H9 (cell line): ENCODE measurements around the gene SORCS2. TPM values are rescaled to one million over a fixed set of nuclear protein-coding genes. Genes with fewer than 3 reads are reported as not detected.

Source experiments
- DNase-seq: peaks from one replicate; pipeline ENCODE4 v3.0.0-alpha.2; 2017
- H2AFZ ChIP-seq: one replicate; pipeline ENCODE4 v1.6.1; 2013; ENCODE audit warnings: mild to moderate bottlenecking, low read length, control low read depth, moderate library complexity
- H2AK5ac ChIP-seq: 2 replicates; pipeline ENCODE4 v1.6.1; 2013; ENCODE audit warnings: low read length, control low read depth, mixed read lengths; ENCODE audit not compliant: insufficient read length
- H2BK120ac ChIP-seq: one replicate; pipeline ENCODE4 v1.6.1; 2013; ENCODE audit warnings: low read depth, mild to moderate bottlenecking, low read length, control low read depth, inconsistent platforms; ENCODE audit not compliant: poor library complexity, severe bottlenecking
- H2BK12ac ChIP-seq: 2 replicates; pipeline ENCODE4 v1.6.1; 2013; ENCODE audit warnings: low read length, control low read depth, mixed read lengths, low read depth; ENCODE audit not compliant: insufficient read length
- H2BK15ac ChIP-seq: 2 replicates; pipeline ENCODE4 v1.6.1; 2013; ENCODE audit warnings: low read depth, low read length, control low read depth
- H2BK20ac ChIP-seq: one replicate; pipeline ENCODE4 v1.6.1; 2013; ENCODE audit warnings: low read depth, mild to moderate bottlenecking, low read length, control low read depth, inconsistent platforms; ENCODE audit not compliant: poor library complexity, severe bottlenecking
- H2BK5ac ChIP-seq: 2 replicates; pipeline ENCODE4 v1.6.1; 2013; ENCODE audit warnings: low read length, control low read depth, mixed read lengths; ENCODE audit not compliant: insufficient read length
- H3K14ac ChIP-seq: 2 replicates; pipeline ENCODE4 v1.6.1; 2013; ENCODE audit warnings: low read length, control low read depth; ENCODE audit not compliant: insufficient read depth
- H3K18ac ChIP-seq: 2 replicates; pipeline ENCODE4 v1.6.1; 2013; ENCODE audit warnings: low read depth, mild to moderate bottlenecking, mixed read lengths, low read length, control low read depth; ENCODE audit not compliant: insufficient read length
- H3K23ac ChIP-seq: 2 replicates; pipeline ENCODE4 v1.6.1; 2013; ENCODE audit warnings: low read length, control low read depth, mixed read lengths, low read depth; ENCODE audit not compliant: insufficient read length
- H3K23me2 ChIP-seq: 2 replicates; pipeline ENCODE4 v1.6.1; 2013; ENCODE audit warnings: low read depth, mild to moderate bottlenecking, mixed read lengths, low read length, control low read depth; ENCODE audit not compliant: insufficient read length, poor library complexity, severe bottlenecking
- H3K27ac ChIP-seq: 2 replicates; pipeline ENCODE4 v1.5.1; 2013; ENCODE audit warnings: low read length, control low read depth, mixed read lengths, low read depth; ENCODE audit not compliant: insufficient read length
- H3K27me3 ChIP-seq: 2 replicates; pipeline ENCODE4 v1.6.1; 2013; ENCODE audit warnings: low read length, control low read depth, inconsistent platforms; ENCODE audit not compliant: insufficient read depth
- H3K4ac ChIP-seq: 2 replicates; pipeline ENCODE4 v1.6.1; 2013; ENCODE audit warnings: low read depth, mild to moderate bottlenecking, control low read depth, inconsistent platforms, low read length, moderate library complexity
- H3K4me1 ChIP-seq: 2 replicates; pipeline ENCODE4 v1.6.1; 2013; ENCODE audit warnings: low read length, control low read depth, inconsistent platforms; ENCODE audit not compliant: insufficient read depth
- H3K4me2 ChIP-seq: 2 replicates; pipeline ENCODE4 v1.6.1; 2013; ENCODE audit warnings: low read length, control low read depth, mixed read lengths; ENCODE audit not compliant: insufficient read length, insufficient read depth
- H3K56ac ChIP-seq: 2 replicates; pipeline ENCODE4 v1.6.1; 2013; ENCODE audit warnings: low read depth, mild to moderate bottlenecking, mixed read lengths, low read length, control low read depth; ENCODE audit not compliant: insufficient read length
- H3K79me1 ChIP-seq: 2 replicates; pipeline ENCODE4 v1.6.1; 2013; ENCODE audit warnings: low read depth, mild to moderate bottlenecking, moderate library complexity, low read length, control low read depth, inconsistent platforms; ENCODE audit not compliant: insufficient read depth, poor library complexity, severe bottlenecking
- H3K79me2 ChIP-seq: 2 replicates; pipeline ENCODE4 v1.6.1; 2013; ENCODE audit warnings: low read length, control low read depth, inconsistent platforms; ENCODE audit not compliant: insufficient read depth
- H3K9ac ChIP-seq: 2 replicates; pipeline ENCODE4 v1.6.1; 2013; ENCODE audit warnings: low read length, control low read depth, mixed read lengths; ENCODE audit not compliant: insufficient read length; ENCODE audit errors: extremely low read depth
- H3K9me3 ChIP-seq: one replicate; pipeline ENCODE4 v1.6.1; 2013; ENCODE audit warnings: low read depth, low read length, inconsistent platforms; ENCODE audit not compliant: control insufficient read depth
- H3T11ph ChIP-seq: one replicate; pipeline ENCODE4 v1.6.1; 2013; ENCODE audit warnings: mild to moderate bottlenecking, low read length, control low read depth, inconsistent platforms
- H4K20me1 ChIP-seq: one replicate; pipeline ENCODE4 v1.6.1; 2013; ENCODE audit not compliant: control insufficient read depth, insufficient read length, insufficient read depth
- H4K5ac ChIP-seq: 2 replicates; pipeline ENCODE4 v1.6.1; 2013; ENCODE audit warnings: low read depth, mild to moderate bottlenecking, mixed read lengths, low read length, control low read depth; ENCODE audit not compliant: insufficient read length
- H4K8ac ChIP-seq: replicated peaks from 2 replicates; pipeline ENCODE4 v1.6.1; 2013; ENCODE audit warnings: low read length, control low read depth, mixed read lengths, low read depth; ENCODE audit not compliant: insufficient read length
- H4K91ac ChIP-seq: 2 replicates; pipeline ENCODE4 v1.6.1; 2013; ENCODE audit warnings: low read depth, mild to moderate bottlenecking, moderate library complexity, mixed read lengths, low read length, control low read depth; ENCODE audit not compliant: insufficient read length
- H3K27ac Mint-ChIP-seq, 3 experiments: 2 replicates in 2 of 3; 3 replicates in 1 of 3; pipeline ENCODE4 v1.8.0; 2020 to 2021; ENCODE audit warnings: mixed read lengths in 3 of 3, mild to moderate bottlenecking in 1 of 3, moderate library complexity in 1 of 3
- H3K27me3 Mint-ChIP-seq: 2 replicates; pipeline ENCODE4 v1.8.0; 2021; ENCODE audit warnings: low read depth, mild to moderate bottlenecking, moderate library complexity, mixed read lengths
- H3K36me3 Mint-ChIP-seq, 3 experiments: 2 replicates in 2 of 3; 3 replicates in 1 of 3; pipeline ENCODE4 v1.8.0; 2020 to 2021; ENCODE audit warnings: low read depth in 3 of 3, mixed read lengths in 3 of 3; ENCODE audit not compliant: insufficient read depth in 1 of 3
- H3K4me1 Mint-ChIP-seq, 2 experiments: 2 replicates each; pipeline ENCODE4 v1.8.0; 2020; ENCODE audit warnings: mixed read lengths in 2 of 2
- H3K4me3 Mint-ChIP-seq, 2 experiments: 2 replicates in 1 of 2; 3 replicates in 1 of 2; pipeline ENCODE4 v1.8.0; 2020 to 2021; ENCODE audit warnings: mild to moderate bottlenecking in 2 of 2, mixed read lengths in 2 of 2, moderate library complexity in 1 of 2
- H3K9me3 Mint-ChIP-seq, 2 experiments: 2 replicates in 1 of 2; 3 replicates in 1 of 2; pipeline ENCODE4 v1.8.0; 2020; ENCODE audit warnings: mild to moderate bottlenecking in 2 of 2, mixed read lengths in 2 of 2, moderate library complexity in 1 of 2
- CTCF ChIP-seq: fragments of 200-600 bp; sonication (generic); conservative IDR thresholded peaks from 3 replicates; pipeline ENCODE4 v1.8.0; 2021; ENCODE audit warnings: antibody characterized with exemption, mild to moderate bottlenecking
- WGBS: extraction: QIAGEN DNeasy Blood & Tissue Kit; methylation state at CpG from one replicate; pipeline ENCODE4 v1.1.7; 2013; ENCODE audit warnings: missing lambda C conversion rate, low lambda C conversion rate, mixed read lengths; ENCODE audit not compliant: insufficient read length; ENCODE audit errors: extremely low coverage; 5-methylcytosine and 5-hydroxymethylcytosine counted together
- total RNA-seq: library from RNA; stranded (reverse); gene quantifications from 2 replicates; pipeline ENCODE4 v1.2.1, GENCODE V29; 2021

Gene SORCS2
- total RNA-seq, 1 experiment from 2014 or later: 0.57 TPM

- no peak overlapping the region for H2AFZ ChIP-seq
- no peak overlapping the region for H3K4me2 ChIP-seq
- no peak overlapping the region for H2BK15ac ChIP-seq
- H3K9me3 ChIP-seq: no peaks in the 10 kb centered on the region
- H3K27me3 ChIP-seq: no peaks in the 10 kb centered on the region
- Mint-ChIP-seq H3K9me3 (peaks cover 6 to 8% of the 10 kb centered on the region in 2 experiments), H3K4me1 (peaks cover 2 to 20% of the 10 kb centered on the region in 2 experiments; a peak in 3 of 4 replicates), H3K4me3 (no peak overlapping the region), H3K27me3 (peaks cover 7% of the 10 kb centered on the region), H3K27ac (no peak overlapping the region; a peak in 1 of 7 replicates), H3K36me3 (peaks cover 0 to 6% (median 6%) of the 10 kb centered on the region in 3 experiments; a peak in 4 of 7 replicates)
- H3K56ac ChIP-seq: no peak overlapping the region
- H3K27ac ChIP-seq: no peak overlapping the region
- H3K9ac ChIP-seq: no peak overlapping the region
- DNase-seq: no peak
- no peaks in the 10 kb centered on the region for H3K79me1 ChIP-seq
- H4K5ac ChIP-seq: no peak overlapping the region
- no peak overlapping the region for H2AK5ac ChIP-seq
- H2BK120ac ChIP-seq: no peak overlapping the region
- no peak overlapping the region for H3K4ac ChIP-seq
- H3K23ac ChIP-seq: no peak overlapping the region
- H4K91ac ChIP-seq: no peak overlapping the region
- H3K4me1 ChIP-seq: no peaks in the 10 kb centered on the region
- no peaks in the 10 kb centered on the region for H3K79me2 ChIP-seq
- H2BK20ac ChIP-seq: no peak overlapping the region
- no peak overlapping the region for H3K14ac ChIP-seq
- H3K23me2 ChIP-seq: no peaks in the 10 kb centered on the region
- H3T11ph ChIP-seq: no peak overlapping the region
- no peak overlapping the region for H2BK5ac ChIP-seq
- no CpG with 5 or more reads among the region's 28 CpGs for WGBS
- H4K8ac ChIP-seq: no peak overlapping the region
- no peak for TF ChIP-seq CTCF
- no peak overlapping the region for H2BK12ac ChIP-seq
- no peaks in the 10 kb centered on the region for H4K20me1 ChIP-seq
- H3K18ac ChIP-seq: no peak overlapping the region
Observed at GRCh38 chr4:7675612-7676320, 483.4 kb downstream of the SORCS2 start.
